WERI-Rb-1 (cell line): ENCODE data around the gene SUPT4H1.
A peak's percentile ranks its signal among the peaks of the same experiment; 100 is the strongest.

Source experiments
- DNase-seq: peaks from one replicate; pipeline ENCODE4 v3.0.0-alpha.2; 2020
- H3K27ac ChIP-seq: fragments of 250-450 bp; sonication (Bioruptor Pico); 2 replicates; pipeline ENCODE4 v1.5.1; 2020; ENCODE audit warnings: mild to moderate bottlenecking, moderate library complexity
- H3K27me3 ChIP-seq: fragments of 250-450 bp; sonication (Bioruptor Pico); 2 replicates; pipeline ENCODE4 v1.5.1; 2021; ENCODE audit warnings: mild to moderate bottlenecking, low read depth, moderate library complexity; ENCODE audit not compliant: insufficient read depth, severe bottlenecking
- H3K36me3 ChIP-seq: fragments of 250-450 bp; sonication (Bioruptor Pico); 2 replicates; pipeline ENCODE4 v1.5.1; 2020; ENCODE audit warnings: mild to moderate bottlenecking, moderate library complexity
- H3K4me3 ChIP-seq: 2 replicates; pipeline ENCODE4 v1.5.1; 2011; ENCODE audit warnings: low read depth, mild to moderate bottlenecking, control low read depth, low read length
- H3K9me3 ChIP-seq: fragments of 250-450 bp; sonication (Bioruptor Pico); 2 replicates; pipeline ENCODE4 v1.5.1; 2021; ENCODE audit warnings: mild to moderate bottlenecking, moderate library complexity; ENCODE audit not compliant: severe bottlenecking
- CTCF ChIP-seq: IDR thresholded peaks from 2 replicates; pipeline ENCODE4 v1.5.1; 2011; ENCODE audit warnings: low read depth, mild to moderate bottlenecking, control low read depth, inconsistent platforms, low read length

SUPT4H1 gene

GRCh38 chr17:58313815-58314705 is 37.9 kb downstream of the SUPT4H1 start:
- DNase-seq: peak; percentile 81

GRCh38 chr17:58312829-58313228 is 39.2 kb downstream of the SUPT4H1 start:
- no peak for TF ChIP-seq CTCF
- Histone ChIP-seq H3K36me3 (peaks cover 42% of the 10 kb centered on the region), H3K27ac (peak overlapping the region; percentile 84), H3K9me3 (peaks cover 13% of the 10 kb centered on the region), H3K27me3 (no peaks in the 10 kb centered on the region), H3K4me3 (no peak overlapping the region)
- DNase-seq: no peak

More at GRCh38 chr17:58313815-58314705, 37.9 kb downstream of the SUPT4H1 start:
- Histone ChIP-seq H3K27ac (peak overlapping the region; percentile 84), H3K27me3 (no peaks in the 10 kb centered on the region), H3K4me3 (no peak overlapping the region), H3K9me3 (peaks cover 13% of the 10 kb centered on the region), H3K36me3 (peaks cover 35% of the 10 kb centered on the region)
- TF ChIP-seq CTCF: no peak

GRCh38 chr17:58312021-58312630 is 39.9 kb downstream of the SUPT4H1 start:
- peak; percentile 8 for DNase-seq
- peaks cover 49% of the 10 kb centered on the region for H3K36me3 ChIP-seq
- H3K27ac ChIP-seq: peak overlapping the region; percentile 84
- no peak for TF ChIP-seq CTCF
- no peaks in the 10 kb centered on the region for H3K27me3 ChIP-seq
- H3K9me3 ChIP-seq: peaks cover 13% of the 10 kb centered on the region
- H3K4me3 ChIP-seq: no peak overlapping the region

- Histone ChIP-seq H3K9me3 (peaks cover 13% of the 10 kb centered on the region), H3K4me3 (no peak overlapping the region), H3K27ac (no peak overlapping the region), H3K36me3 (peaks cover 48% of the 10 kb centered on the region), H3K27me3 (no peaks in the 10 kb centered on the region)
- DNase-seq: no peak
- no peak for TF ChIP-seq CTCF
Observed at GRCh38 chr17:58311429-58311894, 40.5 kb downstream of the SUPT4H1 start.

GRCh38 chr17:58310511-58311428 is 41.2 kb downstream of the SUPT4H1 start:
- H3K27ac ChIP-seq: peak overlapping the region; percentile 30
- H3K36me3 ChIP-seq: peaks cover 41% of the 10 kb centered on the region
- DNase-seq: peak; percentile 52
- H3K9me3 ChIP-seq: peaks cover 13% of the 10 kb centered on the region
- no peak overlapping the region for H3K4me3 ChIP-seq
- no peak for TF ChIP-seq CTCF
- no peaks in the 10 kb centered on the region for H3K27me3 ChIP-seq
